Esophagus mucosa (tissue), 1 donor: Measurements from ENCODE around the gene ERCC8. TPM values are rescaled to one million over a fixed set of nuclear protein-coding genes. Genes with fewer than 3 reads are reported as not detected.

Experiments
- ATAC-seq: fragments of 200-7000 bp; cut with Tn5 transposase; one replicate; pipeline ENCODE4 v1.9.1; 2020
- total RNA-seq: library from RNA; stranded (reverse); gene quantifications from one replicate; pipeline ENCODE4 v1.2.4, GENCODE V29; 2023
- donor health status: DM: yes; HTN: yes; CAD: no.

Gene ERCC8
- total RNA-seq, 1 donor from 2014 or later = 8.5 TPM

DNA sequence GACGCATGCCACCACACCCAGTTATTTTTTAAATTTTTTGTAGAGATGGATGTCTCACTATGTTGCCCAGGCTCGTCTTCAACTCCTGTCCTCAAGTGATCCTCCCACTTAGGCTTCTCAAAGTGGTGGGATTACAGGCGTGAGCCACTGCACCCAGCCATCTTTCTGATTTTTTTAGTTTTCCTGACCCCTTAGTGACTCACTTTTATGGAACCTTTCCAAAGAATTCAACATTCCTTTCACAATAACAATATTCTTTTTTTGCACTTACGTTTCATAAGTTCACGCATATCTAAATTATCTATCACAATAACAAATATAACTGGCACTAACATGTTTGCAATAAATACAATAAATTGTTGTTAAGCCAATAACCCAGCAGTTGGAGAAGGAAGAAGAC is 109.3 kb downstream of the ERCC8 start:
- no peak for ATAC-seq

DNA sequence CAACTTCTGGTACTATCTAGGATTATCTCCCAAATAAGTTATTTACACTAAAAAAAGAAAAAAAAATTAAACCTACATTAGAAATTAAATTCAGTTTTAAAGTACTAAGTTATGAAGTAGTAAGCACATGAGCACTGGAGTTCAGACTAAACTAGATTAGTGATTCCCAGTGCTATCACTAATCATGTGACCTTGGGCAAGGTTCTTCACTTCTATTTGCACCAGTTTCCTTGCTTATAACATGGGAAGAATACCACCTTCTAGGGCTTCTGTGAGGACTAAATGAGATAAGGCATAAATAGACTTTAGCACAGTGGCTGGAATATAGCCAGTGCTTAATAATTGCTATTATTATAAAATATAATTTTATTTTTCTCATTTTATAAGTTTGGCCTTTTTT is 111.3 kb downstream of the ERCC8 start:
- no peak for ATAC-seq

DNA sequence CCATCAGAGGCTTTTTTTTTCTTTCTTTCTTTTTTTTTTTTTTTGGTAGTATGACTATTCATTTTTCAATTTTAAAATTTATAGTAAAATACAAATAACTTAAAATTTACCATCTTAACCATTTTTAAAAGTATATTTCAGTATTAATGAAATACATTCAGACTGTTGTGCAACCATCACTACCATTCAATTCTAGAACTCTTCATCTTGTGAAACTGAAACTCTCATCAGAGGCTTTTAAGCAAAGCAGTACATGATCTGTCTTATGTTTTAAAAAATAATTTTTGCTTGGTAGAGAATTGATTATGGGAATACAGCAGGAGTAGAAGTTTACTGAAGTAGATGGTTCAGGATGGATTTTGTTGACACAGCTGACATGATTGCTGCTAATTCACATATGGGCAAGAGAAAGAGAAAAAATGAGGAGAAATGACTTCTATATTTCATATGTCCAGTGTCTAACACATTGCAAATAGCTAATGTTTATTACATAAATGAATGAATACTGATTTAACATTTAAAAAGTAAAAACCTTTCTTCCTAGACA is 114.2 kb downstream of the ERCC8 start:
- ATAC-seq = no peak

DNA sequence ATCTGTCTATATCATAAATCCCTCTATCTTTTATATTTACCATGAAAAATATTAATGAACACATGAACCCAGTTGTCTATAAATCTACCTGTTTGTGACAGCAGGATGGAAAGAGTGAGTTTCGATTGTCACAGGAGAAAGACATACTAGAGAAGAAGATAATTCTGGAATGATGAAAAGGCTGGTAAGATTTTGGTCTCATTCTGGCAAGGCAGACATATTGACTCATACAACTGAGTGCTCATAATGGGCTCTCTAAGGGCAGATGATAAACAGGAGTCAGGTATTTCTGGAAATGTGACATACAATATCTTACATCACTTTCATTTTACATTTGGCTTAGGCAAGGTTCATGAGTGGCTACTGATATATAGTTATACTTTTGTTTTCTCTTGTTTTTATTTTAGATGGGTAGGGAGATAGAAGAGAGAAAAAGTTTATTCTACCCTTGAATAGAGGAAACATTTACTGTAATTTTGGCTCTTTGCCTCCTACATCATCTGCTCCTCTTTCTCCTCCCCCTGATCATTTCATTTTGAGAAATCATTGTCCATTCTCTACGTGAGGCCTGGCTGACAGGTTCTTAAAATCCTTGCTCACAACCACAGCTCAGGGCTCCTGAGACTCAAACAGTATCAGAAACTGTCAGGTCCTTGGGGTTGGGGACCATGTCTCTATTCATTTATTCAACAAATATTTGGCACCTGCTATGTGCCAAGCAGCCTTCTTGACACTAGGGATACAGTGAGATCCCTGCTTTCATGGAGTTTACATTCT is 115.2 kb downstream of the ERCC8 start:
- peak; percentile 67 for ATAC-seq

DNA sequence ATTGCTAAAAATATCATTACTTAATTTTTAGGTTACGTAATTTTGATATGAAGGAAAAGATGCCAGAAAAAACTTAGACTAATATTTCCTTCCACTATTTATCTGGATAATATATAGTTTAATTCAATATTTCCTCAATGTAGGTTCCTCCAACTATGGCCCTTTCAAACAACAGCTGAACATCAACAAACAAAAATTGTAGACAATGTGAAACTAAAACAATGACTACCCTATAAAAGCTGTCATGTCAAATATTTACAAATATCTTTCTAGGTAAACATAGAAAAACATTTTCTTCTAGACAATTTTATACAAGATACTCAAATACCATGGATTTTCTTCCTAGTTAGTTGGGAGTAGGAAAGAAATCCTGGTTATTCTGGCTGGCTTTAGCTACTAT is 117.7 kb downstream of the ERCC8 start:
- no peak for ATAC-seq

DNA sequence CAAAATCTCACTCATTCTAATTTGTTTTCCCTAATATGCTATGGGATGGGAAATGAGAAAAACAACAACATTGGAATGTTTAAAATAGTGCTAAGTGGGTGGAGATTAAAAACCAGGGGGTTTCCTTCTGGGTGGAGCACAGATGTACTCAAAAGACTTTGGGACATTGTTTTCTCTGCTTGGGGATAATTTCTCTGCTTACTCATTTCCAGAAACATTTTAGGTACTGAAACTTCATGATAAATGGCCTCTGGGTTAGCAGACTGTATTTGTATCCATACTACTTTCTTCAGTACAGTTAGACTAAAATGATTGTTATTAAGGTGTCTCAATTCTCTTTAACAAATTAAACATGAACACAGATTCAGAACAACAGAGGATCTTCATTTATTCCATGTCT is 118.2 kb downstream of the ERCC8 start:
- ATAC-seq = no peak

Other genes with a start within 250 kb of the ERCC8 start
- gene DEPDC1B, start 244.9 kb downstream of the ERCC8 start, total RNA-seq = 4.9 TPM
- 5.3 TPM for gene ELOVL7, start 100.8 kb downstream of the ERCC8 start, total RNA-seq
- gene NDUFAF2, start 135 bp upstream of the ERCC8 start, total RNA-seq = 26.5 TPM
- 54.7 TPM for gene SMIM15, start 217.4 kb upstream of the ERCC8 start, total RNA-seq